Activated CD4-positive, CD25-positive, alpha-beta regulatory T cell treated with anti-CD3 and anti-CD28 coated beads, Interleukin-2, amount 50 U/mL, for 24 hours (primary cell): ENCODE data around the gene OR10H5.
"Not testable (repeated sequence)": the region's sequence is repeated elsewhere in the genome, so short reads cannot be mapped to it uniquely, and the experiment has no call there.

Source experiments
- ATAC-seq, 2 donors: fragments of 150-1000 bp; cut with Tn5 transposase; one replicate each; pipeline ENCODE4 v1.10.0; 2021; ENCODE audit warnings: mild to moderate bottlenecking in 1 of 2, moderate library complexity in 1 of 2

The OR10H5 gene

DNA sequence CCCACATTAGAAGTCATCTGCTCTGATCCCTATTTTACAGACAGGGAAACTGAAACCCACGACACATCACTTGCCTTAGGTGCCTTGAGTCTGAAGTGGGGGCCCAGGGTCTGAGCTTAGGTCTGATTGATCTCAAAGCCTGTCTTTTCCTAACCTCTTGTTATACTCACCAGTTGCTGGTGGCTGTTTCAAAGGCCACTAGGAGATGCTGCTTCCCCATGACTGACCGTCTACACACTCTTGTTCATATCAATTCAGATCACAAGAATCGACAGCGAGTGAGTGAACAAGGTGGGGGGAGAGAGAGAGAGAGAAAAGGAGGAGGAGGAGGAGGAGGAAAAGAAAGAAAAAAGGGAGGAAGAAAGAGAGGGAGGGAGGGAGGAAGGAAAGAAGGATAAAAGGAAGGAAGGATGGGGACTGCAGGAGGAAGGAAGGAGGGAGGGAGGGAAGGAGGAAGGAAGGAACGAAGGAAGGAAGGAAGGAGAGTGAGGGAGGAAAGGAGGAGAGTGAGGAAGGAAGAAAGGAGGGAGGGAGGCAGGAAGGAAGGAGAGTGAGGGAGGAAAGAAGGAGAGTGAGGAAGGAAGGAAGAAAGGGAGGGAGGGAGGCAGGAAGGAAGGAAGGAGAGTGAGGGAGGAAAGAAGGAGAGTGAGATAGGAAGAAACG is 24.7 kb downstream of the OR10H5 start:
- ATAC-seq, result peak in 1 of 2 donors; percentile 36

DNA sequence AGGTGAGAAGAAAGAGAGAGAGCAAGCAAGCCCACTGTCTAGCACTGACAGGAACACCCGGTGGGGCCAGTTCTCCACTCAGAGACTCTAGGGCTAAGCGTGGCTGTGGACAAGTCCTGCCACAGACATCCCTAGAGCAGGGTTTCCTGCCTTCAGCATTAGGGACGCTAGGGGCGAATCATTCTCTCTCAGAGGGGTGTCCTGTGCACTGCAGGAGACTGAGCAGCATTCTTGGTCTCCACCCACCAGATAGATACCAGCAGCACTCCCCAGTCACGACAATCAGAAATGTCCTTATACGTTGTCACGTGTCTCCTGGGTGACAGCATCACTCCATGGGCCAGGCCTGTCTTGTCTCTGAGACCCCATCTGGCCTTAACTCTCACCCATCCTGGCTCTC is 26.5 kb downstream of the OR10H5 start:
- ATAC-seq, result no peak

DNA sequence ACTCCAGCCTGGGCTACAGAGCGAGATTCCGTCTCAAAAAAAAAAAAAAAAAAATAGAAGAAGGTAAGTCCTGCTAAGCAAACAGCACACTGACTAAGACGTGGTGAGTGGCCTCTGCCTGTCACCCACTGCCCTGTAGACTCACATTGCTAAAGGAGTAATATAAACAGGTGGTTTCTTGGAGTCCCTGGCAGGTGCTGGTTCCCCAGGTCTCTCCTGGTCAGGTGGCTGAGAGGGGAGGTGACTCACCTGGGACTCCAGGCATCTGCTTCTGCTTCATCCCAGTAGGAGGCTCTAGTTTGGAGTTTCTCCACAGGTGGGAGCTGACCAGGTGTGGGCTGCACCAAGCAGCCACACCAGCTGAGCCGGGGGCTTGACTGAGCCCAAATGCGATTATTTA is 27.8 kb downstream of the OR10H5 start, which contains the start of gene OR10H1:
Gene OR10H1 (minus strand): TSS at position 359 of the 400 bp plus-strand sequence. CDS start 7,627 bp downstream, outside the sequence.
- no peak for ATAC-seq

DNA sequence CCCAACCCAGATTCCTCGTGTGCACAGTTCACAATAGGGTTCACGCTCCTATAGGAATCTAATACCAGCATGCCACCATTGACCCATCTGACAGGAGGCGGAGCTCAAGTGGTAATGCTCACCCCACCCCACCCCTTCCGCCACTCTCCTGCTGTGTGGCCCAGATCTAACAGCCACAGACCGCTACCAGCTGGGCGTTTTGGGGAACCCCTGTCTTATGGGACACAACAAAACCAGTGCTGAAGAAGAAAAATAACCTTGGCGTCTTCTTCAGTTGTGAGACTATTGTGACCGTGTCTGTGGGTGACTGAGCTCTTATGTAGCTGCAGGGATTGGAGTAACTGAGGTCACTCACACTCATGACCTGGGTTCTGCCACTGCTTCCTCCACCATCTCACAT is 33.2 kb downstream of the OR10H5 start:
- ATAC-seq, result no peak

DNA sequence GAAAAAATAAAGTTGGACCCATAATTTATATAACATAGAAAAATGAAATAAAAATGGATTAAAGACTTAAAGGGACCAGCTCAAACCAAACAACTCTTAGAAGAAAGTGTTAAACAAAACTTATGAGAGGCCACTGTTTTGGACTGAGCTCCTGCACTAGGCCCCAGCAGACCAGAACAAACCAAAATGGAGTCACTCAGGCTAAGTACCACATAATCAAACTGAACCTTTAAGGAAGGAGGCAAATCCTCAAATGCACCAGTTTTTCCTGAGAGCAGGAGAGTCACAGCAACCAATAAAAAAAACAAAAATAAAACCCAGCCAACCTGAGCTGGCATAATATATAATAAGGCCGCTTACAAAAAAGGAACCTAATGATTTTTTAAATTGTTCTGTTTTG is 38.3 kb downstream of the OR10H5 start:
- no peak for ATAC-seq

DNA sequence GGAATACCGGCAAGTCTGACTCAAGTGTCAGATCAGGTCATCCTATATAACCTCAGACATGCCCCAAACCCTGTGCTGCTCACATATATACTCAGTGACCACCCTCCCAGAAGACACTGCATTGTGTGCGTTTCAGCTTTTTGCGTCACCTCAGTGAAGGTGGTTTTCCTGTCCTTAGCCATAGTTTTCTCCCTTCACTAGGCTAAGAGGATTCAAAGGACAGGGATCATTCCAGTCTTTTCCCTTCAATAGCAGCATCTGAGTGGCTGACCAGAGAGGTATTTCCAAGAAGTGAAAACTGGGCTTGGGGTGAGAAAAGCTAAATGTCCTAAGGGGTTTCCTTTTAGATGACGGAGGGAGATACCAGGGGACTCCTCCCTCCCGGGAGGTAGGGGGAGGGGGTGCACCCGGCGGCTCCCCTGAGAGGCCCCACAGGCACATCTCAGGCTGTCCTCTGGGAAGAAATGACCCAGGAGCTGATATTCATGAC is 40.7 kb downstream of the OR10H5 start:
- ATAC-seq, result no peak

DNA sequence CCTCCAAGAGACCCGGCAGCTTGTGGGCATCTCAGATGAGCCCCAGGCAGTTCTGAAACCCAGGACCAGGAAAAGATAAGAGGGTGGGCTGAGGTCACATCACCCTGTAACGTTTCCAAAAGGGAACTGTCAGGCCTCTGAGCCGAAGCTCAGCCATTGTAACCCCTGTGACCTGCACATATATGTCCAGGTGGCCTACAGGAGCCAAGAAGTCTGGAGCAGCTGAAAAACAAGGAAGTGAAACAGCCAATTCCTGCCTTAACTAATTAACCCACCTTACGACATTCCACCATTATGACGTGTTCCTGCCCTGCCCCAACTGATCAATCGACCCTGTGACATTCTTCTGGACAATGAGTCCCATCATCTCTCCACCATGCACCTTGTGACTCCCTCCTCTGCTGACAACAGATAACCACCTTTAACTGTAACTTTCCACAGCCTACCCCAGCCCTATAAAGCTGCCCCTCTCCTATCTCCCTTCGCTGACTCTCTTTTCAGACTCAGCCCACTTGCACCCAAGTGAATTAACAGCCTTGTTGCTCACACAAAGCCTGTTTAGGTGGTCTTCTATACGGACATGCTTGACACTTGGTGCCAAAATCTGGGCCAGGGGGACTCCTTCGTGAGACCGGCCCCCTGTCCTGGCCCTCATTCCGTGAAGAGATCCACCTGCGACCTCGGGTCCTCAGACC is 41.3 kb downstream of the OR10H5 start:
- ATAC-seq, result not testable (repeated sequence)

DNA sequence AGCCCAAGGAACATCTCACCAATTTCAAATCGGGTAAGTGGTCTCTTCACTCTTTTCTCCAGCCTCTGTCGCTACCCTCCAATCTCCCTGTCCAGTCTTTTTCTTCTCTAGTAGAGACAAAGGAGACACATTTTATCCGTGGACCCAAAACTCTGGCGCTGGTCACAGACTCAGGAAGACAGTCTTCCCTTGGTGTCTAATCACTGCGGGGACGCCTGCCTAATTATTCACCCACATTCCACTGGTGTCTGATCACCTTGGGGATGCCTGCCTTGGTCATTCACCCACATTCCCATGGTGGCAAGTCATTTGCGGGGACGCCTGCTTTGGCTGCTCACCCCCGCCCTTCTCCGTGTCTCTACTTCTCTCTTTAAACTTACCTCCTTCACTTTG is 41.8 kb downstream of the OR10H5 start:
- ATAC-seq, result no peak

DNA sequence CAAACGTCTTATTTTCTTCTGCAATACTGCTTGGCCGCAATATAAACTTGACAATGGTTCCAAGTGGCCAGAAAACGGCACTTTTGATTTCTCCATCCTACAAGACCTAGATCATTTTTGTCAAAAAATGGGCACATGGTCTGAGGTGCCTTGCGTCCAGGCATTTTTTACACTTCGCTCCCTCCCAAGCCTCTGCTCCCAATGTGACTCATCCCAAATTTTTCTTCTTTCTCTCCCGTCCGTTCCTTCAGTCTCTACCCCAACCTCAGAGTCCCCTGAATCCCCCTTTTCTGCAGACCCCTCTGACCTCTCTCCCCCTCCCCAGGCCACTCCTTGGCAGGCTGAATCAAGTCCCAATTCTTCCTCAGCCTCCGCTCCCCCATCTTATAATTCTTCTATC is 42.3 kb downstream of the OR10H5 start:
- ATAC-seq, result no peak

DNA sequence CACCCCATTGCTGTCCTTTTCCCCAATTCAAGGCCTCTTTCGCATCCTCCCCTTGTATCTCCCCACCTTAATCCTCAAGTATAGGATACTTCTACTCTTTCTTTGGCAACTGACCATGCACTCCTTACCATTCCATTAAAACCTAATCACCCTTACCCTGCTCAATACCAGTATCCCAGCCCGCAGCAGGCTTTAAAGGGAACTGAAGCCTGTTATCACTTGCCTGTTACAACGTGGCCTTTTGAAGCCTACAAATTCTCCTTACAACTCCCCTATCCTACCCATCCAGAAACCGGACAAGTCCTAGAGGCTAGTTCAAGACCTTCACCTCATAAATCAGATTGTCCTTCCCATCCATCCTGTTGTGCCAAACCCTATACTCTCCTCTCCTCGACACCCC is 44.2 kb downstream of the OR10H5 start:
- no peak for ATAC-seq

DNA sequence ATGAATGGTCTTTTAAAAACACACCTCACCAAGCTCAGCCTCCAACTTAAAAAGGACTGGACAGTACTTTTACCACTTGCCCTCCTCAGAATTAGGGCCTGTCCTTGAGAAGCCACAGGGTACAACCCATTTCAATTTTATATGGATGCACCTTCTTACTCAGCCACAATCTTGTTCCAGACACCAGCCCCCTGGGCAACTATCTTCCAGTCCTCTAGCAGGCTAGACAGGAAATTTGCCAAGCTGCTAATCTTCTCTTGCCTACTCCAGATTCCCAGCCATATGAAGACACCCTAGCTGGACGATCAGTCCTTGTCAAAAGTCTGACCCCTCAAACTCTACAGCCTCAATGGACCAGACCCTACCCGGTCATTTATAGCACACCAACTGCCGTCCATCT is 46.8 kb downstream of the OR10H5 start:
- not testable (repeated sequence) for ATAC-seq

DNA sequence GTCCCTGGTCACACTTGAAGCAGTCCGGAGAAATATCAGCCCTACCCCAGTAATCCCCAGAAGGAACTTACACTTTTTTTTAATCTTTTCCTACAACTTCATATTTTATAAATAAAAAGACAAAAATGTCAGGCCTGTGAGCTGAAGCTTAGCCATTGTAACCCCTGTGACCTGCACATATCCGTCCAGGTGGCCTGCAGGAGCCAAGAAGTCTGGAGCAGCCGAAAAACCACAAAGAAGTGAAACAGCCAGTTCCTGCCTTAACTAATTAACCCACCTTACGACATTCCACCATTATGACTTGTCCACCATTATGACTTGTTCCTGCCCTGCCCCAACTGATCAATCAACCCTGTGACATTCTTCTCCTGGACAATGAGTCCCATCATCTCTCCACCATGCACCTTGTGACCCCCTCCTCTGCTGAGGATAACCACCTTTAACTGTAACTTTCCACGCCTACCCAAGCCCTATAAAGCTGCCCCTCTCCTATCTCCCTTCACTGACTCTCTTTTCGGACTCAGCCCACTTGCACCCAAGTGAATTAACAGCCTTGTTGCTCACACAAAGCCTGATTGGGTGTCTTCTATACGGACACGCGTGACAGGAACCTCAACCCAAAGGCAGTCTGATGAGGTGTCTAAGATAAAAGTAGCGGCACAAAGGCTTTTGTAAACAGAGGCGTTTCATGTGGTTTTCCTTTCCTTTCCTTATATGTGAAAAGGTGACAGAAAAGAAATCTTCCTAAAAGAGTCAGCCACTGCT is 48.3 kb downstream of the OR10H5 start:
- ATAC-seq, result peak; percentile 5 to 15

DNA sequence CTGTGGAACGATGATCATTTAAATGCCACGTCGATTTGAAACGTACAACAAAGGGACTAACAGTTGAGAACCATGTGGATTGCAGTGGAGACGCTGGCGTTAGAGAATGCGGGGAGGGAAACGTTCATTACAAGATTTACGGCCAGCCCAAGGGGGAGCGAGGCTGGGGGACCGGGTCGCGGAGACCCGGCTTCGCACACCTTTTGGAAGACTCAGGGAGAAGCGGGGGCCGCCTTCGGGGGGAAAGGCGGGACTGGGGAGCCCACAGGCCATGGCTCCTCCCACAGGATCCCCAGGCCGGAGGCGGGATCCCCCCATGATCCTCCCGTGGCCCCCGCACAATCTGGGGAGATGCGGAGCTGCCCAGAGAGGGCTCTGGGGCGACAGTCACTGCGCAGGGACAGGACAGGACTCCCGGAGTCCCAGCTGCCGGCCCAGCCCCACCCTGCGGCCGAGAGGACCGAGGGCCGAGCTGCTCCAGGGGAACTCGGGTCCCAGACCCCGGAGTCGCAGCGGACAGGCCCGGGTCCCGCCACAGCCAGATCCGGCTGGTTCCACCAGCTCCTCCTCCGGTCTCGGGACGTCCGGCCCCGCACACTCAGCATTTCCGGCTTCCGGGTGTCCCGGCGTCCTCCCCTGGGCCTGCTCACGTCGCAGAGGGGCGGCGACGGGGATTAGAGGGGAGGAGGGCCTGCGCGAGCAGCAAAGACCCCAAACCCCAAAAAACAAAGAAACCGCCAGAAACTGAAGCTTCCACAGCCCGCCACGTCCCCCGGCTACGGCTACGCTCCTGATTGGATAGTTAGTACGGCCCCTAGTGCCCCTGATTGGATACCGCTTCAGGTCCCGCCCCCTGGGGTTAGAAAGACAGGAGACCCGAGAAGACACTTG is 49.1 kb downstream of the OR10H5 start:
- peak; percentile 95 for ATAC-seq

DNA sequence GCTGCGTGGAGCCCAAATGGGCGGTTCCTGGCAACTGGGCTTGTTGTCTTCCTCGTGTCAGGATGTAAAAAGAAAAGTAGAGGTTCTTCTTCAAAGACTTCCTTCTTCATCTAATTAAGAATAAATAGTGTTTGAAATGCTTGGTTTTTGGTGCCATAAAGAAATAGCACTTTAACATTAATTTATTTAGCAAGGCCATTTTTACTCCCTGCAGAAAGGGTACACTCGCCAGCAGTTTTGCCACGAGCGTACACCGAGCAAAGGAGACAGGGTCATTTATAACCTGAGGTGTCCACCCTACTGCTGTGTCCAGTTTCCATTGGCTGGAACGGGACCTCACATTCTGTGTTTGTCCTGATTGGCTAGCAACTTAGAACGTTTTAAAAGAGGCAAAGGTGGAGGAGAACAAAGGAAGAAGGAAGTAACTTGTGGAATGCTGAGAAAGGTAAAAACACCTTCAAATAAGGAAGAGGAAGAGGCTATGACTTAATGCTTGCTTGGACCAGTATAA is 49.8 kb downstream of the OR10H5 start:
- ATAC-seq, result no peak

DNA sequence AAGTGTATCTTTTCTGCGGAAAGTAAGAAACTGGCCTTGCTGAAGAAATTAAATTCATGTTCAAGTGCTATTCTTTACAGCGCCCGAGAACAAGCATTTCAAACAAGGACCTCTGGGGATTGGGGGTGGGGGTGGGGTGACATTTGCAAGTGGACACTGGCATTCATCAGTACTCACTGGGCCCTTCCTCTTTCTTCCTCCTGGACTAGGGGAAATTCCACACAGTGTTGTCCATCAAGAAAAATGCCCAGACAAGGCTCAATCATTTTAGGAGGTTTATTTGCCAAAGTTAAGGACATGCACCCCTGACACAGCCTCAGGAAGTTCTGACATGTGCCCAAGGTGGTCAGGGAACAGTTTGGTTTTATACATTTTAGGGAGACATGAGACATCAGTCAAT is 50.9 kb downstream of the OR10H5 start:
- no peak for ATAC-seq

DNA sequence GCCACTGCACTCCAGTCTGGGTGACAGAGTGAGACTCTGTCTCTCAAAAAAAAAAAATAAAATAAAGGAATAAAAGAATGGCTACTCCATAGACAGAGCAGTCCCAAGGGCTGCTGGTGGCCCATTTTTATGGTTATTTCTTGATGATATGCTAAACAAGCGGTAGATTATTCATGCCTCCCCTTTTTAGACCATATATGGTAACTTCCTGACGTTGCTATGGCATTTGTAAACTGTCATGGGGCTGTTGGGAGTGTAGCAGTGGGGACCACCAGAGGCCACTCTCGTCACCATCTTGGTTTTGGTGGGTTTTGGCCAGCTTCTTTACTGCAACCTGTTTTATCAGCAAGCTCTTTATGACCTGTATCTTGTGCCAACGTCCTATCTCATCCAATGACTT is 52.4 kb downstream of the OR10H5 start:
- ATAC-seq, result not testable (repeated sequence)

DNA sequence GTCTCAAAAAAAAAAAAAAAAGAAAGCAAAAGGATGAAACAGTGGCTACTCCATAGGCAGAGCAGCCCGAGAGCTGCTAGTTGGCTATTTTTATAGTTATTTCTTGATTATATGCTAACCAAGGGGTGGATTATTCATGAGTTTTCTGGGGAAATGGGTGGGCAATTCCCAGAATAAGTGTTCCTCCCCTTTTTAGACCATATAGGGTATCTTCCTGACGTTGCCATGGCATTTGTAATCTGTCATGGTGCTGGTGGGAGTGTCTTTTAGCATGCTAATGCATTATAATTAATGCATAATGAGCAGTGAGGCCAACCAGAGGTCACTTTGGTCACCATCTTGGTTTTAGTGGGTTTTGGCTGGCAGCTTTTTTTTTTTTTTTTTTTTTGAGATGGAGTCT is 53.4 kb downstream of the OR10H5 start:
- ATAC-seq, result no peak

DNA sequence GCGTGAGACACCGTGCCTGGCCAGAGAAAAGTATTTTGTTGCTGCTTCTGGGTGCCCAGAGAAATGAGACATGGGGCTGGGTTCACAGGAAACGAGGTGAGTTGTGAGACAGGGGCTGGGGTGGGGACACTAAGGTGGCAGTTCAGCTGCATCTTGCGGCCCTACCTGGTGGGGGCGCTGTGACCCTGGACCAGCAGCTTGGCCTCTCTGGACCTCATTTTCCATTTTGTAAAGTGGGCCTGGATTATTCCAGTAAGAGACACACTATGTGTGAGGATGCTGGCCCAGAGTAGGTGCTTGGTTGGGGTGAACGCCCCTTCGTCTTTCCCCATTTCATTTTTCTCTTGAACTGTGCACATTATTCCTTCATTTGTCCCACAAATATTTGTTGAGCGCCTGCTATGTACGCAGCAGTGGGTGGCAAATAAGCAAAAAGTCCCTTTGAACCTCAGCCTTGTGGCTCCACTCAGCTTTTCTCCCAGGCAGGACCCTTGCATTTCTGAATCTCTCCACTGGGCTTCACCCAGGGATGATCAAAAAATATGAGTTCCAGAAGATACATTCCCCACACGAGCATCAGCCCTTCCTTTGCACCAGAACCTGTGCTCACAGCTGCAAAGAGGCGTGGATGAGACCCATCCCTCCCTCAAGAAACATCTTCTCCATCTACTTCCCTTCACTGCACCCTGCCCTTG is 54.6 kb downstream of the OR10H5 start:
- no peak for ATAC-seq

DNA sequence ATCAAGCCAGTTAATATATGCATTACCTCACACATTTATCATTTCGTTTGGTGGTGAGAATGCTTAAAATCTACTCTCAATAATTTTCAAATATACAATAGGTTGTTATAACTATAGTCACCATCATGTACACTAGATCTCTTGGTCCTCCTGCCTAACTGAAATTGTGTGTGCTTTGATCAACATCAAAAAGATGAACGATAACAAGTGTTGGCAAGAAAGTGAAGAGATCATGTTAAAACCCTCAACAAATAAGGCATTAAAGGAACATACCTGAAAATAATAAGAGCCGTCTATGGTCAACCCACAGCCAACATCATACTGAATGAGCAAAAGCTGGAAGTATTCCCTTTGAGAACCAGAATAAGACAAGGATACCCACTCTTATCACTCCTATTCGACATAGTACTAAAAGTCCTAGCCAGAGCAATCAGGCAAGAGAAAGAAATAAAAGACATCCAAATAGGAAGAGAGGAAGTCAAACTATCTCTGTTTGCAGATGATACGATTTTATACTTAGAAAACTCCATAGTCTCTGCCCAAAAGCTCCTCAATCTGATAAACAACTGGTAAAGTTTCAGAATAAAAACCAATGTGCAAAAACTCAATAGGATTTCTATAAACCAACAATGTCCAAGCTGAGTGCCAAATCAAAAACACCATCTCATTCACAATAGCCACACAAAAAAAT is 55.9 kb downstream of the OR10H5 start:
- no peak for ATAC-seq

DNA sequence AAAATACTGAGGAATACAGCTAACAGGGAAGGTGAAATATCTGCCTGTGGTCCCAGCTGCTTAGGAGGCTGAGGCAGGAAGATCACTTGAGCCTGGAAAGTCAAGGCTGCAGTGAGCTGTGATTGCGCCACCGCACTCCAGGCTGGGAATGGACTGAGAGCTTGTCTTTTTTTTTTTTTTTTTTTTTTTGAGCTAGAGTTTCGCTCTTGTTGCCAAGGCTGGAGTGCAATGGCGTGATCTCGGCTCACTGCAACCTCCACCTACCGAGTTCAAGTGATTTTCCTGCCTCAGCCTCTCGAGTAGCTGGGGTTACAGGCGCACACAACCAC is 56.4 kb downstream of the OR10H5 start:
- ATAC-seq, result not testable (repeated sequence)

DNA sequence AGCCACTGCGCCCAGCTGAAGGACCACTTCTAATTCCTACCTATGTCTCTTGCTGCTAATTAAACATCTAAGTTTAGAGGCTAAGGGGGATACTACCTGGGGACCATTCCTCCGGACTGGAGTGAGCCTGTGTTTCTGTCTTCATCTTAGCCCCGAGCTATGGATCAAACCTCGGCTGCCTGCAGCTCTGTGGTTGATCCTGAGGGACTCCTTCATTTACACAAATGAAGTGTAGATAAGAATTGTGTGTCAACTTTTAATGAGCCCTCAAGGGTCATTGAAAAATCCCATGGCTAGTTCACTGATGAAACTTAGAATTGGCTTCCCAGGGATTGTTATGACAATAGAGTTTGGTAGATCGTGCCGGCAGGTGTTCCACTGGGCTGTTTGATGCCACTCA is 59.5 kb downstream of the OR10H5 start:
- no peak for ATAC-seq
